ENCODE data around the gene SRSF1.
"Not testable (repeated sequence)": the region's sequence is repeated elsewhere in the genome, so short reads cannot be mapped to it uniquely, and the experiment has no call there.

SRSF1 gene

GRCh38 chr17:57979076-57979475 is 28.0 kb downstream of the SRSF1 start:
- H3K4me3 ChIP-seq (replicated peaks; ENCODE audit: low read depth, low read length): no peak overlapping the region
- H3K36me3 ChIP-seq (ENCODE audit: control insufficient read depth, insufficient read depth, low read length): peaks cover 14% of the 10 kb centered on the region
- no peak for DNase-seq (ENCODE audit: extremely low read depth, insufficient read length)
- H3K27me3 ChIP-seq (replicated peaks; ENCODE audit: control insufficient read depth, insufficient read depth, low read length): no peaks in the 10 kb centered on the region
- no peak for TF ChIP-seq CTCF (IDR thresholded peaks at IDR 0.05; ENCODE audit: insufficient read depth, low read length, poor library complexity, severe bottlenecking)

- H3K4me3 ChIP-seq (replicated peaks; ENCODE audit: low read depth, low read length): no peak overlapping the region
- no peak for TF ChIP-seq CTCF (IDR thresholded peaks at IDR 0.05; ENCODE audit: insufficient read depth, low read length, poor library complexity, severe bottlenecking)
- peaks cover 9% of the 10 kb centered on the region for H3K36me3 ChIP-seq (ENCODE audit: control insufficient read depth, insufficient read depth, low read length)
These were observed 30.5 kb downstream of the SRSF1 start for GRCh38 chr17:57976594-57976993.

GRCh38 chr17:57975044-57975443 is 32.0 kb downstream of the SRSF1 start:
- H3K27me3 ChIP-seq (replicated peaks; ENCODE audit: control insufficient read depth, insufficient read depth, low read length): no peaks in the 10 kb centered on the region

More at GRCh38 chr17:57976594-57976993, 30.5 kb downstream of the SRSF1 start:
- H3K27me3 ChIP-seq (replicated peaks; ENCODE audit: control insufficient read depth, insufficient read depth, low read length): no peaks in the 10 kb centered on the region
- DNase-seq (ENCODE audit: extremely low read depth, insufficient read length): no peak

GRCh38 chr17:57974053-57974824 is 32.8 kb downstream of the SRSF1 start:
- H3K36me3 ChIP-seq (ENCODE audit: control insufficient read depth, insufficient read depth, low read length); H3K27me3 ChIP-seq (replicated peaks; ENCODE audit: control insufficient read depth, insufficient read depth, low read length); DNase-seq (ENCODE audit: extremely low read depth, insufficient read length); H3K4me3 ChIP-seq (replicated peaks; ENCODE audit: low read depth, low read length): not testable (repeated sequence)

More at GRCh38 chr17:57975044-57975443, 32.0 kb downstream of the SRSF1 start:
- Histone ChIP-seq H3K4me3 (replicated peaks; ENCODE audit: low read depth, low read length) (no peak overlapping the region), H3K36me3 (ENCODE audit: control insufficient read depth, insufficient read depth, low read length) (peaks cover 9% of the 10 kb centered on the region)
- no peak for DNase-seq (ENCODE audit: extremely low read depth, insufficient read length)
- no peak for TF ChIP-seq CTCF (IDR thresholded peaks at IDR 0.05; ENCODE audit: insufficient read depth, low read length, poor library complexity, severe bottlenecking)

- TF ChIP-seq CTCF (IDR thresholded peaks at IDR 0.05; ENCODE audit: insufficient read depth, low read length, poor library complexity, severe bottlenecking): no peak
- Histone ChIP-seq H3K4me3 (replicated peaks; ENCODE audit: low read depth, low read length) (no peak overlapping the region), H3K27me3 (replicated peaks; ENCODE audit: control insufficient read depth, insufficient read depth, low read length) (no peaks in the 10 kb centered on the region), H3K36me3 (ENCODE audit: control insufficient read depth, insufficient read depth, low read length) (peaks cover 6% of the 10 kb centered on the region)
- DNase-seq (ENCODE audit: extremely low read depth, insufficient read length): no peak
These were observed 34.9 kb downstream of the SRSF1 start for GRCh38 chr17:57972151-57972550.

- no peak for DNase-seq (ENCODE audit: extremely low read depth, insufficient read length)
- TF ChIP-seq CTCF (IDR thresholded peaks at IDR 0.05; ENCODE audit: insufficient read depth, low read length, poor library complexity, severe bottlenecking): no peak
- H3K36me3 ChIP-seq (ENCODE audit: control insufficient read depth, insufficient read depth, low read length): peaks cover 6% of the 10 kb centered on the region
- H3K4me3 ChIP-seq (replicated peaks; ENCODE audit: low read depth, low read length): no peak overlapping the region
- no peaks in the 10 kb centered on the region for H3K27me3 ChIP-seq (replicated peaks; ENCODE audit: control insufficient read depth, insufficient read depth, low read length)
These were observed 35.5 kb downstream of the SRSF1 start for GRCh38 chr17:57971572-57971971.
